DND-41 (cell line): ENCODE data around the gene OGFR.

Source experiments
- ATAC-seq: fragments of 200-7000 bp; cut with Tn5 transposase; 3 replicates; pipeline ENCODE4 v1.9.1; 2021; ENCODE audit warnings: low read depth; ENCODE audit not compliant: insufficient read depth
- DNase-seq: peaks from one replicate; pipeline ENCODE4 v3.0.0-alpha.2; 2020
- H2AFZ ChIP-seq: 2 replicates; pipeline ENCODE4 v1.6.0; 2012; ENCODE audit warnings: low read depth, low read length
- H3K27ac ChIP-seq: 2 replicates; pipeline ENCODE4 v1.5.1; 2012; ENCODE audit warnings: low read length, inconsistent platforms
- H3K27me3 ChIP-seq: fragments of 200-600 bp; sonication (generic); 2 replicates; pipeline ENCODE4 v1.6.0; 2012; ENCODE audit warnings: low read length, mild to moderate bottlenecking, inconsistent platforms; ENCODE audit not compliant: insufficient read depth, poor library complexity
- H3K36me3 ChIP-seq: 2 replicates; pipeline ENCODE4 v1.5.1; 2012; ENCODE audit warnings: low read length, inconsistent platforms; ENCODE audit not compliant: insufficient read depth
- H3K4me1 ChIP-seq: 2 replicates; pipeline ENCODE4 v1.5.1; 2012; ENCODE audit warnings: mild to moderate bottlenecking, low read length; ENCODE audit not compliant: insufficient read depth
- H3K4me2 ChIP-seq: 2 replicates; pipeline ENCODE4 v1.6.0; 2012; ENCODE audit warnings: mild to moderate bottlenecking, moderate library complexity, low read length, inconsistent platforms; ENCODE audit not compliant: insufficient read depth
- H3K4me3 ChIP-seq, 2 experiments: fragments of 200-600 bp in 1 of 2; shearing (Covaris generic) in 1 of 2; 2 replicates each; pipeline ENCODE4 v1.5.1; 2012 to 2016; ENCODE audit warnings: inconsistent platforms in 2 of 2, low read length in 2 of 2, mild to moderate bottlenecking in 2 of 2, low read depth in 1 of 2, moderate library complexity in 1 of 2
- H3K79me2 ChIP-seq: 2 replicates; pipeline ENCODE4 v1.6.0; 2012; ENCODE audit warnings: low read length, inconsistent platforms; ENCODE audit not compliant: insufficient read depth
- H3K9ac ChIP-seq: 2 replicates; pipeline ENCODE4 v1.6.0; 2012; ENCODE audit warnings: low read depth, mild to moderate bottlenecking, inconsistent platforms, low read length, moderate library complexity
- H3K9me3 ChIP-seq: 2 replicates; pipeline ENCODE4 v1.5.1; 2012; ENCODE audit warnings: low read length, moderate library complexity, mild to moderate bottlenecking, inconsistent platforms; ENCODE audit not compliant: insufficient read depth, severe bottlenecking
- H4K20me1 ChIP-seq: 2 replicates; pipeline ENCODE4 v1.6.0; 2012; ENCODE audit warnings: low read length; ENCODE audit not compliant: insufficient read depth
- EZH2 ChIP-seq: IDR thresholded peaks from 3 replicates; pipeline ENCODE4 v1.6.1; 2012; ENCODE audit warnings: borderline replicate concordance, low read depth, mild to moderate bottlenecking, moderate library complexity, low read length, inconsistent platforms; ENCODE audit not compliant: severe bottlenecking
- TF ChIP-seq, protein P1 (sequence below): IDR thresholded peaks from 2 replicates; pipeline ENCODE4 v1.5.1; 2012; ENCODE audit warnings: borderline replicate concordance, low read length, moderate library complexity, mild to moderate bottlenecking; ENCODE audit not compliant: poor library complexity, severe bottlenecking; ENCODE audit errors: extremely low read depth

Gene OGFR

DNA sequence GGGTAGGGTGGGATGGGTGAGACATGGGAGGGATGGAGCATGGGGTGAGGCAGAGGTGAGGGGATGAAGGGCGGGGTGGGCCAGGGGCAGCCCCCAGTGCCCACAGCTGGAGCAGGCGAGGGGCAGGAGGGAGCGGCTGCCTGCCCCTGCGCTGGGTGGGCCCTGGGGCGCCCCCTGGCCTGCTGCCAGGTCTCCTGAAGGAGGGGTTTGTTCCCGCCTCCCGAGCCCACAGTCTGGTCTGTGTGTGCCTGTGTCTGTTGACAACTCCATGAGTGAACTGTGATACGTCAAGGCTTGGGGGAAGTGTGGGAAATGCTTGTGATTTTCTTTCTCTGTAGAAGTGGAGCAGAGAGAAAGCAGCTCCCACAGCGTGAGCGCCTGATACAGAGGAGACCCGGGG lies 19.2 kb upstream of the OGFR start:
- Histone ChIP-seq H3K4me3 (no peak overlapping the region), H4K20me1 (no peaks in the 10 kb centered on the region), H2AFZ (no peak overlapping the region), H3K4me2 (no peak overlapping the region), H3K4me1 (no peaks in the 10 kb centered on the region), H3K79me2 (no peaks in the 10 kb centered on the region), H3K27me3 (no peaks in the 10 kb centered on the region), H3K36me3 (no peaks in the 10 kb centered on the region), H3K9ac (no peak overlapping the region), H3K27ac (no peak overlapping the region), H3K9me3 (no peaks in the 10 kb centered on the region)
- DNase-seq (no peak), ATAC-seq (no peak)
- TF ChIP-seq EZH2, result no peak
- TF ChIP-seq, protein P1, sequence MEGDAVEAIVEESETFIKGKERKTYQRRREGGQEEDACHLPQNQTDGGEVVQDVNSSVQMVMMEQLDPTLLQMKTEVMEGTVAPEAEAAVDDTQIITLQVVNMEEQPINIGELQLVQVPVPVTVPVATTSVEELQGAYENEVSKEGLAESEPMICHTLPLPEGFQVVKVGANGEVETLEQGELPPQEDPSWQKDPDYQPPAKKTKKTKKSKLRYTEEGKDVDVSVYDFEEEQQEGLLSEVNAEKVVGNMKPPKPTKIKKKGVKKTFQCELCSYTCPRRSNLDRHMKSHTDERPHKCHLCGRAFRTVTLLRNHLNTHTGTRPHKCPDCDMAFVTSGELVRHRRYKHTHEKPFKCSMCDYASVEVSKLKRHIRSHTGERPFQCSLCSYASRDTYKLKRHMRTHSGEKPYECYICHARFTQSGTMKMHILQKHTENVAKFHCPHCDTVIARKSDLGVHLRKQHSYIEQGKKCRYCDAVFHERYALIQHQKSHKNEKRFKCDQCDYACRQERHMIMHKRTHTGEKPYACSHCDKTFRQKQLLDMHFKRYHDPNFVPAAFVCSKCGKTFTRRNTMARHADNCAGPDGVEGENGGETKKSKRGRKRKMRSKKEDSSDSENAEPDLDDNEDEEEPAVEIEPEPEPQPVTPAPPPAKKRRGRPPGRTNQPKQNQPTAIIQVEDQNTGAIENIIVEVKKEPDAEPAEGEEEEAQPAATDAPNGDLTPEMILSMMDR, result no peak

DNA sequence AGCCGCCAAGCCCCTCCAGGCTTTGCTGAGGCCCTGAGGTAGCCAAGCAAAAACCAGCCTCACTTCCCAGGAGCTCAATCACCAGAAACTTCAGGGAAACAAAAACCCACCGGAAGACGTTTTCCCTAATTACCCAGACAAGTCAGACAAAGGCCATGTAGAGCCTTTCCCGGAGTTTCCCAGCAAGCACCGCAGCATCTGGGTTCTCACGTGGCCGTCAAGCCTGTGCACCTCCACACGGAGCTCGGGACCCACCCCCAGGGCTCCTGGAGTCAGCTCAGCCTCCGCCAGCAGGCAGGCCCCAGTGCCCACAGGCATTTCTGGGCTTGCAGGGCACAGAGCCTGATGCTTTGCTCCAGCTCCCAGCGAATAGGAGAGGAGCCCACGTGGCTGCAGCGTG lies 18.5 kb upstream of the OGFR start:
- no peak overlapping the region for H3K4me2 ChIP-seq
- peaks cover under 1% of the 10 kb centered on the region for H3K4me1 ChIP-seq
- H2AFZ ChIP-seq, result no peak overlapping the region
- TF ChIP-seq EZH2, result no peak
- TF ChIP-seq, protein P1, result no peak
- no peaks in the 10 kb centered on the region for H3K9me3 ChIP-seq
- no peaks in the 10 kb centered on the region for H4K20me1 ChIP-seq
- no peaks in the 10 kb centered on the region for H3K36me3 ChIP-seq
- H3K27me3 ChIP-seq, result no peaks in the 10 kb centered on the region
- DNase-seq (no peak), ATAC-seq (no peak)
- H3K79me2 ChIP-seq, result no peaks in the 10 kb centered on the region
- no peak overlapping the region for H3K27ac ChIP-seq
- H3K4me3 ChIP-seq, result no peak overlapping the region
- H3K9ac ChIP-seq, result no peak overlapping the region

DNA sequence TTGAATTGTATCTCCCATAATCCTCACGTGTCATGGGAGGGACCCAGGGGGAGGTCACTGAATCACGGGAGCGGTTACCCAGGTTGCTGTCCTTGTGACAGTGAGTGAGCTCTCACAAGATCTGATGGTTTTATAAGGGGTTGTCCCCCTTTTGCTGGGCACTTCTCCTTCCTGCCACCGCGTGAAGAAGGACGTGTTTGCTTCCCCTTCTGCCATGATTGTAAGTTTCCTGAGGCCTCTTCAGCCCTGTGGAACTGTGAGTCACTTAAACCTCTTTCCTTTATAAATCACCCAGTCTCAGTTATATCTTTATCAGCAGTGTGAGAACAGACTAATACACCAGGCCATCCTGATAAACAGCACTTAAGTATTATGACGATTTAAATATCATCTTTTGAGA lies 17.3 kb upstream of the OGFR start:
- H3K4me3 ChIP-seq, result no peak overlapping the region
- ATAC-seq, result no peak
- H2AFZ ChIP-seq, result no peak overlapping the region
- H3K4me2 ChIP-seq, result no peak overlapping the region
- H3K4me1 ChIP-seq, result peaks cover 6% of the 10 kb centered on the region
- no peaks in the 10 kb centered on the region for H3K36me3 ChIP-seq
- H3K27me3 ChIP-seq, result no peaks in the 10 kb centered on the region
- no peak overlapping the region for H3K27ac ChIP-seq
- no peaks in the 10 kb centered on the region for H3K9me3 ChIP-seq
- H3K9ac ChIP-seq, result no peak overlapping the region
- no peaks in the 10 kb centered on the region for H3K79me2 ChIP-seq
- no peak for DNase-seq
- H4K20me1 ChIP-seq, result no peaks in the 10 kb centered on the region
- TF ChIP-seq EZH2, result no peak
- TF ChIP-seq, protein P1, result no peak

DNA sequence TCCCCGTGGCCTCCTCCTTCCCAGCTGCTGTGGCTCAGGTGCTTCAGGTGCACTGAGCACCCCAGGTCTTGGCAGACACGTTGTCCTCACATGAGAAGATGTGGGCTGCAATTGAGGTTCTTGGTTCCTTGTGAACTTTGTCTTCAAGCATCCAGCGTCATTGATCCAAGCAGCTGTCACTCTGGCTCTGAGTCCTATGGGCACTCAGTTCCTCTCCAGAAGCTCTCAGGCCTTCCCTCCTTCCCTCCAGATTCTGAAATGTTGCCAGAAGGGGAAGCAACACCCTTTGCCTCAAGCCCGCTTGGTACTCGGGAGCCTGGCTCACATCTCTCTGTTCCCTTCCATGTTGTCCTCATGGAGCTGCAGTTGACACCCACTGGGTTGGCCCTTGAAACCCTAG lies 16.8 kb upstream of the OGFR start:
- Histone ChIP-seq H3K4me2 (no peak overlapping the region), H2AFZ (no peak overlapping the region), H3K4me1 (peaks cover 6% of the 10 kb centered on the region), H3K79me2 (no peaks in the 10 kb centered on the region), H3K4me3 (no peak overlapping the region), H4K20me1 (no peaks in the 10 kb centered on the region), H3K9ac (no peak overlapping the region), H3K27ac (no peak overlapping the region), H3K27me3 (no peaks in the 10 kb centered on the region), H3K9me3 (no peaks in the 10 kb centered on the region), H3K36me3 (no peaks in the 10 kb centered on the region)
- DNase-seq (no peak), ATAC-seq (no peak)
- no peak for TF ChIP-seq EZH2
- TF ChIP-seq, protein P1, result no peak
